Ectodermal cell (in vitro differentiated cells): Measurements from ENCODE around the gene FOXO1.

Experiments used
- H3K27ac ChIP-seq: 2 replicates; pipeline ENCODE4 v1.7.0; 2013; ENCODE audit warnings: mild to moderate bottlenecking, low read depth, low read length; ENCODE audit not compliant: insufficient read depth, poor library complexity, severe bottlenecking
- H3K27me3 ChIP-seq: 2 replicates; pipeline ENCODE4 v1.7.0; 2013; ENCODE audit warnings: mild to moderate bottlenecking, low read length; ENCODE audit not compliant: insufficient read depth, control insufficient read depth, poor library complexity, severe bottlenecking
- H3K36me3 ChIP-seq: one replicate; pipeline ENCODE4 v1.7.0; 2013; ENCODE audit warnings: low read length; ENCODE audit not compliant: control insufficient read depth, insufficient read depth
- H3K4me1 ChIP-seq: one replicate; pipeline ENCODE4 v1.7.0; 2013; ENCODE audit warnings: low read length; ENCODE audit not compliant: control insufficient read depth, insufficient read depth
- H3K4me3 ChIP-seq: 2 replicates; pipeline ENCODE4 v1.7.0; 2013; ENCODE audit warnings: low read depth, low read length, control low read depth; ENCODE audit not compliant: insufficient read depth
- H3K9me3 ChIP-seq: 2 replicates; pipeline ENCODE4 v1.7.0; 2013; ENCODE audit warnings: mild to moderate bottlenecking, low read length, moderate library complexity; ENCODE audit not compliant: control insufficient read depth
- WGBS, 2 experiments: methylation state at CpG; one replicate each; pipeline ENCODE4 v1.1.7; 2013; ENCODE audit warnings: missing lambda C conversion rate in 2 of 2; 5-methylcytosine and 5-hydroxymethylcytosine counted together

The FOXO1 gene

DNA sequence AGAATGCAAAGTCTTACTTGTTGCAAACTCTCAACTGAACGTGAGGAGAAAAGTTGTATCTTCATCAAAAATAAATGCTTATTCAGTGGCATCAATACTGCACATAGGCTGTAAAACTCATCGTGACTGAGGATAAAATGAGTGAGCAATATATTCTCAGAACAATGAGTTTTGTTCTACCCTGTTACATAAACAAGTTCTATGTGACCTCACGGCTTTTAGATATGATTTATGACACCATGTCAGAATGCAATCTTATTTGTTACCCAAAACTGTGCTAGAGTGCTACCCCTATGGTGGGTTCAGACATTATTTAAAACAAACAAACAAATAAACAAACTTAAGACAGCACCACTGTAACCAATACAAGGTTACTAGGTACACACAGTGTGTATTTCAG is 55.4 kb downstream of the FOXO1 start:
- no peak overlapping the region for H3K4me3 ChIP-seq
- H3K4me1 ChIP-seq, result no peaks in the 10 kb centered on the region
- no peak overlapping the region for H3K27ac ChIP-seq
- no peaks in the 10 kb centered on the region for H3K9me3 ChIP-seq
- no peaks in the 10 kb centered on the region for H3K27me3 ChIP-seq
- WGBS, 2 experiments, result 97 to 98% methylated on average over 3 of the region's 3 CpGs
- no peaks in the 10 kb centered on the region for H3K36me3 ChIP-seq

DNA sequence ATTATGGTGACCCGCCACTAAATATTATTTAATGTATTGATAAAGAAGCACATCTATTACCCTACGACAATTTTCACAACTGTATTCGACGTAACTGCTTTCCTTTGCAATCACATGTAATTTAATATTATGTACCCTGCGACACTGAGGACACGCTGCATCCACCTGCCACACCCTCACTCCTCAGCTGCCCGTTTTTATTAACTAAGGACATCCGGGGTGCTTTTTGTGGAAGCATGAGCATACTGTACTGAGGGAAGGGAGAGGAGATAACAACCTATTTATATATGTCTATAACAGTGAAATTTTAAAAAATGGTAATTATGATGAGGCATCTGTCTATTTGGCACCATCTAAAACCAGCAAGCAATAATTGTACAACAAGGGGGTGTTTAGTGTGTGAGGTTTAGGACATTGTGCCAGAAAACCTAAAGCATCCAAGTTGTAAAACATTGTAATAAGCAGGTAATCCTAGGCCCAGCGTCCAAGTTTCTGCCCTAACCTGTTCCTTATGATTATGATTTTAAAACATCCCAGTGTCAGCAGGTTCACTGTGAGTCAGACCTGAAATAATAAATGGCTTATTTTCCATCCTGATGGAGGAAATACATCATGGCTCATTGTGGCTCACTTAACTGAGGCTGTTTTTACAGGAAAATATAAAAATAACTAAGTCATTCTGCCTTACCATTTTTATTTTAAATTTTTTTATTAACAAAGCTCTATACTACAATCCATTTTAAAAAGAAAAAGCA is 56.3 kb downstream of the FOXO1 start:
- no peaks in the 10 kb centered on the region for H3K36me3 ChIP-seq
- H3K27me3 ChIP-seq, result no peaks in the 10 kb centered on the region
- H3K27ac ChIP-seq, result no peak overlapping the region
- H3K9me3 ChIP-seq, result no peaks in the 10 kb centered on the region
- H3K4me1 ChIP-seq, result no peaks in the 10 kb centered on the region
- WGBS, 2 experiments, result 84 to 95% methylated on average over 5 to 9 of the region's 9 CpGs
- no peak overlapping the region for H3K4me3 ChIP-seq

DNA sequence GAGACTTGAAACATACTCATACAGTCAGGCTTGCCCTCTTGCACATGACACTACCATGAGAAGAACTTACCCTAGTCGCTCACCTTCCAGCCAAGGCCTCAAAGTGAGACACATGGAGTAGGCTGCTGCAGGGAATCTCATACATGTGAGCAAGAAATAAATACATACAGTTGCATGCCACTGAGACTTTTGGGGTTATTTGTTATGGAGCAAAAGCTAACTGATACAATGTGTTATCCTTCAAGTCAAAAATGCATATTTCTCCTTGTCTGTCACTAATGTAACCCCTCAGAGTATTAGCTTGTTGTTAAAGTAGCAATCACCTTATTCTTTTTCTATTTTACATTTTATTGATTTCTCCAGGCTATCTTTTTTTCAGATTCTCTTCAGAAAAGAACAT is 58.1 kb downstream of the FOXO1 start:
- no peaks in the 10 kb centered on the region for H3K36me3 ChIP-seq
- H3K4me1 ChIP-seq, result no peaks in the 10 kb centered on the region
- H3K4me3 ChIP-seq, result no peak overlapping the region
- WGBS, 2 experiments, result 87 to 94% methylated on average over 1 of the region's 1 CpG
- H3K9me3 ChIP-seq, result no peaks in the 10 kb centered on the region
- H3K27me3 ChIP-seq, result no peaks in the 10 kb centered on the region
- no peak overlapping the region for H3K27ac ChIP-seq

DNA sequence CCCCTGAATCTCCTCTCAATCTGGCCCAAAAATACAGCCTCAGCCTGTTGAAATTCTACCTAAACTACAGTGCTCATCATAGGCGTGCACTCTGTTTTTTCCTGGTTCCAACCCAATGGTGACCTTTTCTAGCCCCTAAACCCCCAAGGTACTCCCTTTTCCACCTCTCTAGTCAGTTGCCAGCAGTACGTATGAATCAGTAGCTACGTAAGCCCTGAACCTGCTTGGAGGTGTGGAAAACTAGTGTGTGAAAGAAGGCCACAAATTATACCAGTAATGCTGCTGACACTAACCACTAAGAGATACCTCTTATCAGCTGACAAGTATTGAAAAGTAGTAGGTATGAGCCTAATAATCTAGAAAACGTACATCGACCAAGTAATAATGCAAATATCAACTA is 60.9 kb downstream of the FOXO1 start:
- 93 to 97% methylated on average over 3 of the region's 5 CpGs for WGBS, 2 experiments
- Histone ChIP-seq H3K36me3 (no peaks in the 10 kb centered on the region), H3K27ac (no peak overlapping the region), H3K9me3 (no peaks in the 10 kb centered on the region), H3K27me3 (no peaks in the 10 kb centered on the region), H3K4me3 (no peak overlapping the region), H3K4me1 (no peaks in the 10 kb centered on the region)

GRCh38 chr13:40604135-40604534 is 62.3 kb downstream of the FOXO1 start:
- no peak overlapping the region for H3K27ac ChIP-seq
- no peaks in the 10 kb centered on the region for H3K27me3 ChIP-seq
- H3K4me3 ChIP-seq, result no peak overlapping the region
- H3K36me3 ChIP-seq, result no peaks in the 10 kb centered on the region
- no peaks in the 10 kb centered on the region for H3K9me3 ChIP-seq
- no peaks in the 10 kb centered on the region for H3K4me1 ChIP-seq

DNA sequence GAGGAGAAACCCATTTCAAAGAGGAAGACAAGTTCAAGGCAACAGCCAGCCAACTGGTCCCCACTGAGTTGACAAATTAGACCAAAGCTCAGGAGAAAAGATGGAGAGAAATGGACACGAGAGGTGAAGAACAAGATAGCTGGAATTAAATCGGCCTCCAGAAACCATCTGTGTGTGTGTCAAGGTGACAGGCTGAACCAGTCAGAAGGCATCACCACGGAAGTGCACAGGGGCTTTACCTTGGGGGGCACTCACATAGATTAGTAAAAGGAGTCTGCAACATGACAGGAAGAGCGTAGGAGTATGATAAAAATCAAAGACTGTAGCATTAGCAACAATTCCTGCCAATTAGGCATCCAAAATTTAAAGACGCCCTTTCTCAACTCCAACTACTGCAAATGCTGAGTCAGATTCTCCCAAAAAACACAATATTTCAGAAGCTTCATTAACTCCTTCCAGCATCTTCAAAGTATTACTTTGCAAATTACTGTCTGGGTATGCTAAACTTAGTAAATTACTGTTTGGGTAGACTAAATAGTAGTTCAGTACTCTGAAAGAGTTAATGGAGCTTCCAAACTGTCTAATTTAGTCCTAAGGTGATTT is 66.2 kb downstream of the FOXO1 start:
- 93 to 94% methylated on average over 5 of the region's 5 CpGs for WGBS, 2 experiments
- Histone ChIP-seq H3K27me3 (no peaks in the 10 kb centered on the region), H3K4me3 (no peak overlapping the region), H3K9me3 (no peaks in the 10 kb centered on the region), H3K36me3 (no peaks in the 10 kb centered on the region), H3K27ac (no peak overlapping the region), H3K4me1 (no peaks in the 10 kb centered on the region)

DNA sequence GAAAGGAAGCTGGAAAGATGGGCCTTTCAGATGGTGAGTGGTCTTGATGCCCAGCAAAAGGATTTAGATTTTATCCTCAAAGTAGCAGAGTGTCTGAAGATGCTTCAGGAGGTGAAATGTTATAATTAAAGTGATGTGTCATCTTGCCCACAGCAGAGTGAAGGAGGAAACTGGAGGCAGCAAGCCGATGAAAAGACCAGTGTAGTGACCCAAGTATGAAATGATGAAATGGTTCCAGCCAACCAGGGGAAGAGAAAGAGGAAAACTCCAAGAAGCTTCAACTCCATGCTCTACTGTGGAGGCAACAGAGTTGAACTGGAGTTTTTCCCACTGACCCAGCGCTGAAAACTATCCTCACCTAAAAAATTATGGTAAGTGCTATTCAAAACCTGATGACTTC is 66.7 kb downstream of the FOXO1 start:
- WGBS, 2 experiments, result 93 to 95% methylated on average over 2 of the region's 2 CpGs
- H3K9me3 ChIP-seq, result no peaks in the 10 kb centered on the region

DNA sequence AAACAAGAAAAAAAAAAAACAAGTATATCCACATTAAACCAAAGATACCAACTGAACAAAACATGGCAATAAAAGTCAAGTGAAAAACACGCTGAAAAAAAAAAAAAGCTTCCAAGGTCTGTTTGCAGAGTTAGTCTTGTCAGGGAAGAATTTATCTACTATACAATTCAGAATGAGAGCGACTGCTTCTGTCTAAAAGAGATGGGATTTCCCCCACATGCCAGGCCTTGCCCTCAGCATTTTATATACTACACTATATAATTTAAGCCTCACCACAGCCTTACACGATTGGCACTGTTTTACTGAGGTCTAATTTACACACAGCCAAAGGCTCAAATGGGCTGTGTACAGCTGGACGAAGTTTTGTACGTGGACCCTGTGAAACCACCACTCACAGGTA is 67.3 kb downstream of the FOXO1 start:
- no peak overlapping the region for H3K4me3 ChIP-seq

More for the DNA sequence above, 66.7 kb downstream of the FOXO1 start:
- no peaks in the 10 kb centered on the region for H3K36me3 ChIP-seq
- no peaks in the 10 kb centered on the region for H3K27me3 ChIP-seq
- H3K4me3 ChIP-seq, result no peak overlapping the region
- no peak overlapping the region for H3K27ac ChIP-seq
- H3K4me1 ChIP-seq, result no peaks in the 10 kb centered on the region

DNA sequence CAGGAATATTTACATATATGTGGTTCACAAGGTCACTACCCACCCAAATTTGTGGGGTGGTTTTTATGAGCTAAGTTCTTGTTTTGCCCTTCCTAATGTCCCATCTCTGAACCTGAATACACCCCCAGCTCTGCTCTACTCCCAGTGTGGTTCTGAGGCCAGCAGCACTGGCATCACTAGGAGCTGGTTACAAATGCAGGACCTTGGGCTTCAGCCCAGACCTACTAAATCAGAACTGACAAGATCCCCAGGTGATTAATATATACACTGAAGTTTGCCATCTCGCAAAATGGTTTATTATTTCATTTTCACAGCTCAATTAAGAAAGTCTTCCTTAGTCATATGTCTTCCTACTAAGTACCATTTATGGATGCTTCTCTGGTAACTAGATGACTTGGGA is 67.9 kb downstream of the FOXO1 start:
- H3K27me3 ChIP-seq, result no peaks in the 10 kb centered on the region
- no peaks in the 10 kb centered on the region for H3K36me3 ChIP-seq
- no peaks in the 10 kb centered on the region for H3K4me1 ChIP-seq
- H3K27ac ChIP-seq, result no peak overlapping the region
- 88 to 100% methylated on average over 1 of the region's 1 CpG for WGBS, 2 experiments
- no peak overlapping the region for H3K4me3 ChIP-seq
- no peaks in the 10 kb centered on the region for H3K9me3 ChIP-seq

More for the DNA sequence above, 67.3 kb downstream of the FOXO1 start:
- Histone ChIP-seq H3K9me3 (no peaks in the 10 kb centered on the region), H3K36me3 (no peaks in the 10 kb centered on the region), H3K27ac (no peak overlapping the region), H3K4me1 (no peaks in the 10 kb centered on the region), H3K27me3 (no peaks in the 10 kb centered on the region)
- 93 to 95% methylated on average over 5 of the region's 5 CpGs for WGBS, 2 experiments

DNA sequence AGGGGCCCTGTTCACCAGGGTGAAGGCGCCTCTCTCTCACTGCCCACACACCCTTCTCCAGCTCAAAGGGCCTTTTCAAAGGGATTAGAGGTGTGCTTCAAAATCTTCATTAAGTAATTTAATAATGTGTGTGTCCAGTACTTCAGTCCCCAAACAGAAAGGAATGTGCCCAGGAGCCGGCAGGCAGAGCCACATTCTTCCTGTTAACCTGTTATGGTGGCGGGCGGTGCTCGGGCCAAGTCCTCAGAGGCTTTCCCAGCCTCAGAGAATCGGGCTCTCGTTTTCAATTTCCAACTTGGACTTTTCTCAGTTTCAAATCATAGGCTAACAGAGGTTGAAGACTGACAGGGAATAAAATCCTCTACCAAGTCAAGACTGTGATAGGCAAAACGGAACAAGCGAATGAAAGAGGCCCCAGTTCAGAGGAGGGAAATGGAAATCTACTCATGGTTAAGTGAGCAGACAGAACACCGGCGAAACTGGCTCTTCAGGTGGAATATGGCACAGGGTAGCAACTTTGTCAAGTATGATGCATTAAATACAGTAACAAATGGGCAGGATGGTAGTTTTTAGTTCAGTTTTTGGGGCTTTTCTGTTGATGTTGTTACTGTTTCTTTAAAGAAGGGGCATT is 68.6 kb downstream of the FOXO1 start:
- no peaks in the 10 kb centered on the region for H3K4me1 ChIP-seq
- H3K9me3 ChIP-seq, result no peaks in the 10 kb centered on the region
- H3K27ac ChIP-seq, result no peak overlapping the region
- H3K36me3 ChIP-seq, result no peaks in the 10 kb centered on the region
- WGBS, 2 experiments, result 92% methylated on average over 11 of the region's 11 CpGs
- no peaks in the 10 kb centered on the region for H3K27me3 ChIP-seq
- no peak overlapping the region for H3K4me3 ChIP-seq
